Activated CD8-positive, alpha-beta memory T cell treated with anti-CD3 and anti-CD28 coated beads, Interleukin-2, amount 50 U/mL, for 24 hours (primary cell): ENCODE measurements around the gene POP7.

Experiments
- DNase-seq: peaks from one replicate; pipeline ENCODE4 v3.0.0-alpha.2; 2020; ENCODE audit errors: extremely low read depth

POP7 gene

DNA sequence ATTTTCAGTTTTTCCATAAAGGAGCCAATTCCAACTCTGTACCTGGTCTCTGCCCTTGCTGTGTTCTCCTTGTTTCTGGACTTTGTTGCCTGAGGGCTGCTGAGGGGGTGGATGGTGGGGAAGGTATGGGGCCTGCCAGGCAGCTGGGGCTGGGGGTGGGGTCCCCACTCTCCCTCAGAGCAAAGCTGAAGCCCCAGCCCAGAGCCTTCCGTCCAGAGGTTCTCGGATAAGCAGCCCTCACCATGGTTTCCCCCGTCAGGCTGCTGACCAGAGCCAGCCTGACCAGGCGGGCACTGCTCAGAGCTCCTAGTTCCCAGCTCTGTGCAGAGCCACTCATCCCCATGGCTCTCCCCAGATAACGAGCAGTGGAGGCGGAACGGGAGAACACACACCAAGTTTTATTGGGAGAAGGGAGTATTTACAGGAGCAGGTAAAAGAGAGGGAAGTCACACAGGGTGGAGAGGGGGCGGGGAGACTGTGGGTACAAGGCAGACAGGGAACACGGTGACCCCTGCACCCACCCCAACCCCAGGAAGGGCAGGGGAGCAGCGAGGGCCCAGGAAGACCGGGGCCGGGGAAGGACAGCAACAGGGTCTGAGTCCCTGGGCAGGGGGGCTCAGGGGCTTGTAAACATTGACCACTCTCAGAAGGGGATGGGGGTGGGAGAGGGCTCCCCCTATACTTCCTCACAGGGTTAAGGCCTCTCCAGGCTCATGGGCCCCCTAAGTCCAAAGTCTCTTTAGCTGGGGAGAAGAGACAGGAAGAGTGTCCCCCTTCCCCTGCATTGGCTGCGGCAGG, 26.6 kb upstream of the POP7 start:
- no peak for DNase-seq

DNA sequence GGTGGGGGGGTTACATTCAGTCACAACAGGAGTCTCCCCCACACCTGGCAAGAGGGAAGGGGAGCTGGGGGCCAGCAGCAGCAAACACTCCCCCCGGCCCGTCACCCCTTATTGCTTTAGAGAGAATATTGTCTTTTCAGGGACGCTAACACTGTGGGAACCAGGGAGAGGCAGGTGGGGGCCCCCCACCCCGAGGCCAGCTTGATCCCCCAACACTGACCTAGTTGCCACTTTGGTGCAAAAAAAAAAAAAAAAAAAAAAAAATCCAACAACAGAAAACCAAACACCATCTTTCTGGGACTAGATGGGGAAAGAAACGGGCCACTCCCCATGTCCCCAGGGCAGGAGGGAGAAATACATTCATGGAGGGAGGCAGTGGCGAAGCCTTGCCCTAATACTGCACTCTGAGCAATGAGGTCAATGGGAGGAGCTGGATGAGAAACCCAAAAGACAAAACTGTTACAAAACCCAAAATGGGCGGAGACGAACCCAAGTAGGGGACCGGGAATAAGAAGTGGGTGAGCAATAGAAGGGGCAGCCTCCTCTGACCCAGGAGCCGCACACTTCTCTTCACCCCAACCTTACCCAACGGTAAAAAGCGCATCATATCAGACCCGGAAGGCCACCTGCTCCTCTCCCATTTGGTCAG, 25.9 kb upstream of the POP7 start:
- no peak for DNase-seq

DNA sequence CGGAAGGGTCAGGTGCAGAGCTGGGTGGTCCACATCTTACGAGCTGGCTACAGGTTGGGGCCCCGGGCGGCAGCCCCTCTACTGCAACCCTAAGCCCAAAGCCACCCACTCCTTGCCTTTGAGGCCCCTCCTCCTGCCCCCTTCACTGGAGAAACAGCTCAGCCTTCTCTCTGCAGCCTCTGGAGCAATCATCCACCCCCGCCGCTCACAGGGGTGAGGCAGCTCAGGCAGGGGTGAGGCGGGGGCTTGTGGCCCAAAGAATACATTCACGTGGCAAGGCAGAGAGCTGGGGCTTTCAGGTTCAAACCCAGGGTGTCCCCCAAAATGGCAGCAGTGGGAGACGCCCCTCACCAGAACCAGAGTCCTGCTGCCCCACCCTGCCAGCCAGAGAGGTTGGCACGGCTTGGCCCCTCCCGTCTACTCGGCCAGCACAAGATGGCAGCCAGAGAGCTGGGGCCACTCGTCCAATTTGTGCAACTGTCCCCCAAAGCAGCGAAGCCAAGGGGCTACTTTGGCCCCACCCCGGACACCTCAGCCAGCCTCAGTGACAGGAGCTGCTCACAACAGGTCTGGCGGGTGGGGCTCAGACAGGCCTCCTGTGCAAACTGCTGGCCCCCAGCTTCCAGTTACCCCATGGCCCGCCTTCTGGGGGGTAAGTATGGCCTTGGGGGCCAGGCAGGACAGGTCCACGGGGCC, 25.2 kb upstream of the POP7 start:
- DNase-seq: no peak

DNA sequence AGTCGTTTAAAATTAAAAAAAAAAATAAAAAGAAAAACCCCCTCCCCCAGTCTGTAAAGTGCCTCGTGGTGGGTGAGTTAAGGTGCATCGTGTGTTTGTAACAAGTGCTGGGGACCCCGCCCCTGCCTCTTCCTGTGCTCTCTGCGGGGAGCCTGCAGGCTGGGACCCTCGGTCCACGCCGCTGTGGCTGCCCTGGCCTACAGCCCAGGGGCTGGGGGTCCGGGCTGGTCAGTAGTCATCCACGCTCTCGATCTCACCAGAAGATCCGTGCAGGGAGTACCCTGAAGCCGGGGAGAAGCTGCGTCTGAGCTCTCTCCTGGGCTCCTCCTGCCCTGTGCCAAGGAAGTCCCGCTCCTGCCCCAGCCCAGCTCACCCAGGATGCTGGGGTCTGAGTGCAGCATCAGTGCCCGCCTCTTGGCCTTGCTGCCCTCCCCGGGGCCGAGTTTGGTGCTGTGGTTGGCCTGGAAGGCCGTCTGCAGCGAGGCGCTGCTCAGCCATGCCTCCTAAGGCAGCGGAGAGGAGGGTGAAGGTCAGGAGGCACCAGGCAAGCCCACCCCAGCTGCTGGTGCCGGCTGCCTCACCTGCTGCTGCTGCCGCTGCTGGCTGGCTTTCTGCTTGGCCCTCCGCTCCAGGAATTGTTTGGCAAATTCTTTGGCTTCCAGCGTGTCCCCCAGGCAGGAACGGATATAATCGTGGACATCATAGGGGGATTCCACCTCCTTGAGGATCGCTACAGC, 24.3 kb upstream of the POP7 start:
- DNase-seq: no peak

DNA sequence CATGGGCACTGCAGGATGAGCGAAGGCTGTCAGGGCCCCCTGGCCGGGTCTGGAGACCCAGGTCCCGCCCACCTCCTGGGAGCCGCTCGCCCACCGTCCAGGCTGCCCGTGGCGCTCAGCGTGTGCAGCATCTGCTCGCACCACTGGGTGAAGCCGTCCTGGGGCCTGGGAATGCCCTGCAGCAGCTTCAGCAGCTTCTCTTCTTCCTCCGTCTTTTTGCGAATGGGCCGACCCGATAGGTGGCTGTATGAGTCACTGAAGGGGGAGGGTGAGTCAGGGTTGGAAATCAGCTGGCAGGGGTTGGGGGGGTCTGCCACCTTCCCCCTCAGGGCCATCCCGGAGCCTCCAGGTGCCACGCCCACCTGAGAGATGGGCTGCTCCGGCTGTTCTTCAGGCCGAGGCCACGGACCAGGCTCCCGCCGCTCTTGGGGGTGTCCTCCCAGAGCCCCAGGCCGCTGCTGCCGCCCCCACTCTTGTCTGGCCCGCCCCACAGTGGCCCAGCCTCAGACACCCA, 23.6 kb upstream of the POP7 start:
- no peak for DNase-seq

DNA sequence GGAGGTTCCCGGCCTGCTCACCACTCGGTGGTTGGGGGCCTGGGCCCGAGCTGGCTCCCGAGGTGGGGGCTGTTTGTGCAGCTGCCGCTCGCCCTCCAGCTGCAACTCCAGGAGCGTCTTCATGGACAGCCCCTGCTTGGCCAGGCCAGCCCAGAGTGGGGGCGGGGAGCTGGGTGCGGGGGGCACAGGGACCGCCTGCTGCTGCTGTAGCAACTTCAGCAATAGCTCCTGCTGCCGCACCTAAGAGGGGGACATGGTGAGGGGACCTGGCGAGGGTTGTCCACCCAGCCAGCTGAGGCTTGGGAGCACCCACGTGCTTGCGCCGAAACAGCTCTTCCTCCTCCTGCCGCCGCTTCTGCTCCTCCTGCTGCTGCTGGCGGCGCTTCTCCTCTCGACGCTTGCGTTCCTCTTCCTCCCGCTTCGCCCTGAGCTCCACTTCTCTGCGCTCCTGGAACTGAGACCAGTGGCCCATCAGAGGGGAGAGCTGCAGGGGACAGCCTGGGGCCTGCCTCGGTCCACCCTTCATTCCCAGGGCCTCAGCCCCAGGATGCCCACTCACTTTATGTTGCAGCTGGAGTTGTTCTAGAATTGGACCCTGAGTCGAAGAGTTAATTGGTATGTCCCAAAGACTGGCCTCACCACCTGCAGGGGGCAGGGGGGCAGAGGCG, 22.8 kb upstream of the POP7 start:
- DNase-seq: no peak

DNA sequence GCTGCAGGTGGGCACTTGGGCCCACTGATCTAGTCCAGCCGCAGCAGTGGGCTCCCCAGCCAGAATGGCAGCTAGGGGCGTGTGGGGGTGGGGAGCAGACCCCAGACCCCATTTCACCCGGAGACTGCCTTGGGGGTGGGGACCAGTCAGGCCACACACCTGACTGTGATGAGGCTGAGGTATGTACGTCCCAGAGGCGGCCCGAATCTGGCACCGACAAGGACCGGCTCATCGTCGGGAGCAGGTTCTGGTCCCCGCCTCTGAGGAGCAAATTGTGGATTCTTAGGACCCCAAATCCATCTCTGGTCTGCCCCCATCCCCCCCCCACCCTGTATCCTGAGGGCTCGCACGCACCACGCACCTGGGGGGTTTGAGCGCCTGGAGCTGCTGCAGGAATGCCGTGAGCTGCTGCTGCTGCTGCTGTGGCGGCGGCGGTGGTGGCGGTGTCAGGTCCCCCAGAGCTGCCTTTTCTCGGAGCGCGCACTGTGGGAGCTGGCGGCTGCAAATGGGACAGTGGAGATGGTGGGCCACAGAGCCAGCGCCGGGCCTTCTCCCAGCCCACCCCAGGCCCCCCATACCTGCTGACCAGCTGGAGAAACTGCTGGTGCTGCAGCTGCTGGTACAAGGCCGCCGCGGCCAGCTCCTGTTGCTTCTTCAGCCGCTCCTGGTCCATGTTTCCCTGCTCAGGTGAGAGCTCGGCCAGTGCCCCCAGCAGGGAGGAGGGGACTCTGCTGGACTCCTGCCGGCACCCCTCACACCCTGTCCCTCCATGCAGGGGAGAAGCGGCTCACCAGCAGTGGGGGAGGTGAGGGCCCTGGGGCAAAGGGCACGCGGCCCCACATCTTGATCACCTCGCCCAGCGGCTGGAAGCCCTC, 22.0 kb upstream of the POP7 start:
- DNase-seq: no peak

DNA sequence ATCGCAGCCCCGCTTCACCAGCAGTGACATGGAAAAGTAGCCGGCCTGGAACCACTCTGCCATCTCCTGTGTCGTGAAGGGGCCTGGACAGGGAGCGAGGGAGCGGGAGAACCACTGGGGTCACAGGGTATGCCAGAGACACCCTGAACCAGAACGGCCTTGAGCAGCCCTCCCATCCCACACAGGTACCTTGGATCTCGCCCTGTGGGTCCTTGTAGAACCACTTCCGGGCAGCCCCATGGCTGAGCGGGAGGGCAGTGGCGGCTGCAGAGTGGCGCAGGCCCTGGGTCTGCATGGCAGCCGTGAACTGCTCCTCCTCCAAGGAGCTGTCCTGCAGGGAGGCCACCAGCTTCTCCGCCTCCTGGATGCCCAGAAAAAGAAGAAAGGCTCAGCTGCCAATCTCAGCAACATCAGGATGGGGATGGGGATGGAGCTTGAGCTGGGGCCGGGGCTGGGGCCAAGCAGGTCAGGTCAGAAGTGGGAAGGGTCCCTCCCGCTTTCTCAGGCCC, 21.3 kb upstream of the POP7 start:
- no peak for DNase-seq

DNA sequence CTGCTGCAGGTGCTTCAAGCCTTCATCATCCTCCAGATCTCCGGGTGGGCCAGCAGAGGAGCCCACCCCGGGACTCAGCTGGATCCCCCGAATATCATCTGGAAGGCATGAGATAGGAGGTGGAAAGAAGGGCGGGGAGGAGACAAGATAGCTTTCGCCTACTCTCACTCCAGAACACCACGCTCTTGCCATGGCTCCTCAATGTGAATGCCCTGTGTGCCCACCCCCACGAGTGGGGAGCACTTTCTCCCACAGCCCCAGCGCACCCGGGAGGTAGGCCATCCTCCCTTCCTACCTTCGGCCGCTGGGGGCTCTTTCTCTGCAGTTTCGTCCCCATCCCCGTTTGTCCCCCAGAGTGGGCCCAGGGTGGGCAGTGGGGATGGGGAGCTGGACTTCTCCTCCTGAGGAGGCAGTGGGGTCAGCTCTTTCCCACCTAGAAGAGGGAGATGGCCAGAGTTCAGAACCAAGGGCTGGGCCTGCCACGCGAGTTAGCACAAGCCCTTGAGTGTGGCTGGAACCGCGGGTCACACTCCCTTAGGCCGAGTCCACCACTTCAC, 20.8 kb upstream of the POP7 start:
- no peak for DNase-seq

DNA sequence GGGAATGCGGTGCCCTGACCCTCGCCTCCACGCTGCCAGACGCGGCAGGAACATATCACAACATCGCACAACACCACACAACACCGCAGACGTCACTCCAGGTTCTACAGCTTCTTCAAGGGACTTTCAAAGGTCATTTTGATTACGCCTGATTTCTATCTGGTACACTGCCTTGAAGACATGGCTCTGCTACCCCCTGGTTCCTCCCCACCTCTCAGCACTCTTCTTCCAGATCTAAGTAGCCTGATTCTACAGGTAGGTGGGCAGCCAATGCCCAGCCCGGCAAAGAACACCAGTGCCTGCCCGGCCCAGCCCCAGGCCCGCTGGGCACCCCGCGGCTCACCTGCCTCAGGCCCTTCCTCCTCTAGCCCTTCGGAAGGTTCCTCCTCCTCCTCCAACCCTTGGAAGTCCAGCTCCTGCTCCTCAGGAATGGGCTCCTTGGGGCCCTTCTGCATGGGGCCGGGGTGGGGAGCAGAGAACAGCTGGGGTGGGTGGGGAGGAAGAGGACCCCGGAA, 20.2 kb upstream of the POP7 start:
- DNase-seq: no peak

DNA sequence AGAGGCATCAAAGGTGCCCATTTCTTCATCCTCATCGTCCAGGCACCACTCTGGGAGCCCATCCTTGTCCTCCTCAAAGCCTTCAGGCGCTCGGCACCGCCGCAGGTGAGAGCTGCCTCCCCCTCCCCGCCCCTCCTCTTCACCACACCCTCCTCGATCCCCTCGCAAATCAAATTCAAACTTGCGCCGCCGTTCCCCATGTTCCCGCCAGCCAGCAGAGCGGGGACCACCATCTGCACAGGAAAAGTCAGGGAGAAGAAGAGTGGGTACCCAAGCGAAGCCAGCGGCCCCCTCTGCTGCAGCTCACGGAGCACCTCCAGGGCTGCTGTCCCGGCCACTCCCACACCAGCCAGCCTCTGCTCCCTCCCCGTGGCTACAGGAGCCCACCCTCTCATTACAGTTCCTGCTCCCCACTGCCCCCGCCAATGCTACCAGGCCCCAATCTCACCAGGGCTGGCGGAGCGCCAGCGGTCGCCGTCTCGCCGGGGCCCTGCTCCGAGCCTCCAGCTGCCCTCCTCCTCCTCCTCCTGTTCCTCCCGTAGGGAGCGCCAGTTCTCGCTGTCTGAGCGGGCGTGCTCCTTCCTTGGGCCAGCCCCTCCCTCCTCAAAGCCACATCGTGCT, 19.6 kb upstream of the POP7 start:
- DNase-seq: no peak

DNA sequence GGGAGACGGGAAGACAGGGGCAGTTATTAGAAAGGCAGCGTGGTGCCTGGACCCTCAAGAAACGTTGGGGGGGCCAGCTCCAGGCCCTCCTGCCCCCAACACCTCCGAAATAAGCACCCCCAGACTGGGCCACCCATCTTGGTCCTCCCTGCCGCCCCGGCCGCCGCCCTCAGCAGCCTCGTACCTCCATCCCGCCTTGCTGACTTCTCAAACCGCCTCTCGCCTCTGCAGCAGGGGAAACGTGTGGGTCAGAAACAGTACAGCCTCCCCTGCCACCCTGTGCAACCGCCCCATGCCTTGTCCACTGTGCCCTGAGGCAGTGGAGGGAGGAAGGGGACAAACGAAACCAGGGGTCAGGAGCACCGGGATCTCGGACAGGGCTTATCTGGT, 19.1 kb upstream of the POP7 start:
- no peak for DNase-seq

DNA sequence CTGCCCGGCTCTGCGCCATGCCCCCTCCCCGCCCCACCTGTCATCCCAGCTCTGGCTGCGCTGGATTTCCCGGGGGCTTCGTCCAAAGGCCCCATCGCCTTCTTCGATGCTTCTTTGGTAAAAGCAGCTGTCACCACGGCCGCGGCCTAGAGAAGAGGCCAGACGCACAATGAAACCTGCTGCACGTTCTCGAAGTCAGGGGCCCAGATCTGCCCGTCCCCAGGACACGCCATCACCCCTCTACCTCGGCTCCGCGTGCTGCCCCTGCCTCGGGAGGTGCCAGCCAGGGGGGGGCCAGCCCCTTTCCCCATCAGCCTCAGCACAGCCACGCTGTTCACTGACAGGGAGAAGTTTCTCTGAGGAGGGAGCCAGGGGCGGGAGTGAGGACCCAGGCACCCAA, 18.7 kb upstream of the POP7 start:
- no peak for DNase-seq

DNA sequence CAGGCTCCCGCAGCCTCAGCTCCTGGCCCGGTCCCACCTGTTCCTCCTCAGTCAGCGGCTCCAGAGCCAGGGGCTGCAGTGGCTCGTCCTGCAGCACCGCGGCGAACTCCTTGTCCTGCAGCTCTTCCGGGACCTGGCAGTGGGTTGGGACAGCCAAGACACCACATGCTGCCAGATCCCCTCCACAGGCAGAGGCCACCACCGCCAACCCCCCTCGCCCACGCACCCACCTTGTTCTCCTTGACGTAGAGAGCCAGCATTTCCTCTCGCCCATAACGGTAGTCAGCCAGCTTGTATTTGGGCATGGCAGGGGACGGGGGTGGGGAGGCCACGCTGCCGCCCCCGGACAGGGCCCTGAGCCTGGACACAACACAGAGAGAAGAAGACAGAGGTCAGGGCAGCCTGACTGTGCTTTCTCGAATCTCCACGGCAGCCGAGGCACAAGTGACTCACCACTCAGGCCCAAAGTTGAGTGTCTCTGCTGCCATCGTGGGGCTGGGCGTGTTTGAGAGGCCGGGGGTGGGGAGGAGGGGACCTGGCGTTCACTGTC, 18.1 kb upstream of the POP7 start:
- no peak for DNase-seq

DNA sequence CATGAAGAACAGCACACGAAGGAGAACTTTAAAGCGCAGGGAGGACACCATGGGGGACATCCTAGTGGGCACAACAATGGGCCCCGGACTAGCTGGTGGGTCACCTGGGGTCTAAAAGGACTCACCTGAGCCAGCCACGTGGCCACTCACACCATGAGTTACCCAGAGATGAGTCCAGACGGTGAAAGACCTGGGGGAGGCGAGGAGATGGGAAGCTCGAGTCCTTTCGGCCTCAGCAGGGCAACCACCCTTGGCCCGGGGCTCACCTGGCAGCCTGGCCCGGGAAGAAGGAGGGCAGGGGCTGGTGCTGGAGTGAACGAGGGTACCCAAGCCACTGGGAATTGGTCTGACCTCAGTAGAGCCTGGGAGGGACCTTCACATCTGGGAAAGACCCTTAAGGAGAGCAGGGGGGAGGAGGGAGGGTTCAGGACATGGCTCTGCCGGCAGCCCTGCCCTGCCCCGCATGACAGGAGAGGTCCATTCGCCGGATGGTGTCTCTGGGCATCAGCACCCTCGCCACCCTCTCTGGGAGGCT, 17.5 kb upstream of the POP7 start:
- no peak for DNase-seq

DNA sequence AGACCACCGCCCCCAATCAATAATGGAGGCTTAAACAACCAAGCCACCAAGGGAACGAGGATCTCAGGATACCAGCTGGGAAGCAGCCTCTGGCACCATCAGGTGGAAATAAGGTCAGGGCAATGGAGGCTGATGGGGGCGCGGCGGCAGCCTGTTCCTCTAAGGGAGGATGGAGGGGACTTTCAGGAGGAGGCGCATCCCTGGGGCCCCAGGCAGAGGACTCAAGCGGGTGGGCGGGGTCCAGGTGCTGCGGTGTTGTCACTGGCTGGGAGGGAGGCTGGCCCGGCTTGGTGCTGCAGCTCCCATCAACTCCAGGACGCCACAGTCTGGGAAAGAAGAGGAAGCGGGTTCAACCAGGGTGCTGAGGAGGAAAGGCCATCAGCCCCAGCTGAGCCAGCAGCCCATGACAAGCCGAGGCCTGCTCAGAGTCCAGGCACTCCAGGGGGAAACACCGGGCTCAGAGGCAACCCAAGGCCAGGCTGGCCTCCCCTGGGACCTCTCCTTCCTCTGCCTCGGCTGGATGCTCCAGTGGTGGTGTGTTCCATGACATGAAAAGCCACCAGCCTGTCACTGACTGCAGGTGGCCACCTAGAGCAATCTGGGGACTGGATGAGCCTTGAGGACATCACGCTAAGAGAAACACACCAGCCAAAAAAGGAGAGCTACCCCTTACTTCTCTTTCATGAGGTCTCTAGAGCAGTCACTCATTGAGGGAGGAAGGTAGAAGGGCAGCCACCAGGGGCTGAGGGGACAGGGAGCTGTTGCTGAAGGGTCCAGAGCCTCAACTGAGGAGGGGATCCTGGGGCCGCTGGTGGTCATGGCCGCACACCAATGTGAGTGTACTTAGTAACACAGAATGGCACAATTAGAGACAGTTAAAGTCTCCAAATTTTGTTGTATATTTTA, 16.4 kb upstream of the POP7 start:
- no peak for DNase-seq

DNA sequence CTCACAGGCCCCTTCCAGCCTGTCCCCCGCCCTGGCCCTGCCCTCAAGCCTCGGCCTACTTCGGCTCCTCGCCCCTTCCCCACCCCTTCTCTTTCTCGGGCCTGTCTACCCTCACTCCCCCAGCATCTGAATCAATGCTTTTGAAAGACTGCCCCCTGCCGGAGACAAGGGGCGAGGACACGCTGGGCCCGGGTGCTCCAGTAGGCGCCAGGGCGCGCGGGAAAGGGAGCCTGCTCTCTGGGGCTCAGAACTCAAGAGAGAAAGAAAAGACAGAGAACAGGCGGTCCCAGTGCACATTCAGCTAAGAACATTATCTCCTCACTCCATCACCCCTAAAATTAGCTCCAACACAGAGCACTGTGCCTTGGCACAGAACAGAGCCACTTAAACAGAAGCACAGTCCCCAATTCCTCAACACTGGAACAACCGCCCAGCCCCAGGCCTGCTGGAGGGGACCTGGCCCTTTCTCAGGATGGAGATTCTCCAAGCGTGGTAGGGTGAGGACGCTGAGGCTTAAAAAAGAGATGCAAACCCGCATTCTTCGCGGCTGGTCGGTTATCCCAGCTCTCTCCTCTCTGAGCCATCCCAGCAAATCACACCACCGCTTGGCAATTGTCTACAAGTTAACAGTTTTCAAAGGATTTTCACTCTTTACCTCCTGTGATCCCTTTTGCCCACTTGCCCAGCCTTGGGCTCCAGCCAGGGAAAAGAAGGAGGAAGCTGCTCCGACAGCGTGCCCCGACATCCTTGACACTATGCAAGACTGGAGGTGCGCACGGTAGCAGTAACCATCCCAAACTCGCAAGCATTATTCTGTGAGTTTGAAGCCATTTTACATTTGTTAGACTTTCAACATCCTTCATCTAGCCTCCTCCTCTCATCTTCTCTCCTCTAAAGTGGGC, 14.0 kb upstream of the POP7 start:
- DNase-seq: peak; percentile 58
